NCI-H2081 (cell line): Measurements from ENCODE around the gene KPNB1.

Experiments used
- DNase-seq, 2 experiments: peaks; one replicate each; lab custom pipeline; 2025; lab: John Stamatoyannopoulos, UW

KPNB1 gene

DNA sequence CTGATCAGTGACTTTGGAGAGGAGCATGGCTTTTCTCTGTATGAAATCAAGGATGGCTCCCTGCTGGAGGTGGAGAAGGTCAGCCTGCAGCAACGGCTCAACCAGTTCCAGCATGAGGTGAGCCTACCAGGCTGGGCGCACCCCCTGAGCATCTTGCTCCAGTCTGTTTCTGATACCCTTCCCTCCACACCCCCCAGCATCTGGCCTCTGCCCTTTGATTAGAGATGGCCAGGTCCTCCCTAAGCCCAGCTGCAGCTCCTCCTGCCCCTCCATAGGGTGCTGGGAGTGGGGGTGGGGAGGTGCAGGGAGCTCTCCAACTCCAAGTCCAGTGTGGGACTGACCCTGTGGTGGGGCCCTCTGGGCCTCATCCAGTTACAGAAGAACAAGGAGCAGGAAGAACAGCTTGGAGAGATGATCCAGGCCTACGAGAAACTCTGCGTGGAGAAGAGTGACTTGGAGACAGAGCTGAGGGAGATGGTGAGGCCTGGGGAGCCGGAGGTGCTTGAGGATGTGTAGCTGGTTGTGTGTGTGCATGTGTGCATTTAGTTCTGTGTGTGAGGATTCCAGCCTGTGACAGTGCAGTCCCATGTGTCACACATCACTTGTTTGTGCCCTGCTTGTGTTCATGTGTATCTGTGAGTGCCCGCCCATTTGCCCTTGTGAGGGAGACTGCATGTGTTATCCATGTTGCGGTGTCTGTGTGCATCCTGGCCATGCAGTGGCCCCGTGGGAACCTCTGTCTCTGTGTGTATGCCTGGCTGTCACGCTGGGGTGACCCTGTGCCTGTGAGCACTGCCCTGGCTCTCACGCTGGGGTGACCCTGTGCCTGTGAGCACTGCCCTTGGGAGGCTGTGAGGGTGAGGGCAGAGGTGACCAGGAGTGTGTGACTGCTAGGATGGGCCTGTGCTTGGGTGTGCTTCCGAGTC, 47.3 kb downstream of the KPNB1 start:
- DNase-seq = no peak

DNA sequence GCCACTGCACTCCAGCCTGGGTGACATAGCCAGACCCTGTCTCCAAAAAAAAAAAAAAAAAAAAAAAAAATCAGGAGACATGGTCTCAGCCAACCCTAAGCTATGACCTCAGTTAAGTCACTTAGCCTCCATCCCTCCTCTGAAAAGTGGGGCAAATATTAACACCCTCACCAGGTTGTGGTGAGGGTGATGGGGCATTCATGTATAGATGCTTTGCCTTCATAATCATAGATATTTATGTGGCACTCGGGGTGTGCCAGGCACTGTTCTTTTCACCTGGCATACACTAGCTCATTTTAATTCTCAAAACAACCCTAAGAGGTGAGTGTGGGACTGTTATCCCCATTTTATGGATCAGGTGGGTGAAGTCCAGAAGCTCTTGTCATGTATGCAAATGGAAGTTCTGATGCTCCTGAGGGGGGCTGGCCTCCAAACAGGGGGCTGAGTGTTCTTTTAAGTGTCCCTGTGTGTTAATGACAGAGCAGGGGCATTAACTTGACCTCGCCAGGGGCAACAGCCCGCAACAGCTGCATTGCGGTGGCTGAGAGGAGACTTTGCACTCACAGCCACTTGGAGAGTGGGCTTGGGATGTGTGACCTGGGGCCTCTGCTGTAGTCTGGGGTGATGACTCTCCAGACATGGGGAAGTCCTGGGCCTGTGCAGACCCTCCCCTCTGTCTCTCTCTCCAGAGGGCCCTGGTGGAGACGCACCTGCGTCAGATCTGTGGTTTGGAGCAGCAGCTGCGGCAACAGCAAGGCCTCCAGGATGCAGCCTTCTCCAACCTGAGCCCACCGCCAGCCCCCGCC, 48.4 kb downstream of the KPNB1 start:
- DNase-seq = no peak

DNA sequence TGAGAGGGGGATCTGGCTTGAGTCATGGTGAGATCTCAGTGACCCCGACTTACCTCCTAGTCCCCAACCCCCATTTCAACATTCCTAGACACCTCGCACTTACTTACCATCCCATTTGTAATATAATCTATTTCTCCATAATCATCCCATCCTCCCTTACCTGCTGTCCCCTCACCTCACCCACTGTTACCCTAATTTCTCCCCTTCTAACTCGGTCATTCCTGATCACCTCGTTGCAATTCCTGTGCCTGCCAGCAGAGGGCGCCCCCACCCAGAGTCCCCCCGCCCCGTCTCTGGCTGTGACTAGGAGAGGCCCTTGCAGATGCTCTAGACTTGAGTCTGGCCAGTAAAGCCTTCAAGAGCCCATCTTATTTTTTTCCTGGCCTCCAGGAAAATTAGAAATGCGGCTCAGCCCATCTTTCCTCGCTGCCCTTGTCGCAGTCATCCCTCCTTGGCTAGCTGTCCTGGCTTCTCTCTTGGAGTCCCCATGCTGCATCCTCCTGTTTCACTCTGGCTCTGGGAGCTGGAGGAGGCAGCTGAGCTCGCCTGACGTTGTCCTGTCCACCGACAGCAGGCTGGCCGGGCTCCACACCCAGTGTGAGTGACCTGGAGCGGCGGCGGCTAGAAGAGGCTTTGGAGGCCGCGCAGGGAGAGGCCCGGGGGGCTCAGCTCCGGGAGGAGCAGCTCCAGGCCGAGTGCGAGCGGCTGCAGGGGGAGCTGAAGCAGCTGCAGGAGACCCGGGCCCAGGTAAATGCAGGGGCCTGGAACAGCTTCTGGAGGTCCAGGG, 49.2 kb downstream of the KPNB1 start:
- DNase-seq = peak; percentile 30 to 50

DNA sequence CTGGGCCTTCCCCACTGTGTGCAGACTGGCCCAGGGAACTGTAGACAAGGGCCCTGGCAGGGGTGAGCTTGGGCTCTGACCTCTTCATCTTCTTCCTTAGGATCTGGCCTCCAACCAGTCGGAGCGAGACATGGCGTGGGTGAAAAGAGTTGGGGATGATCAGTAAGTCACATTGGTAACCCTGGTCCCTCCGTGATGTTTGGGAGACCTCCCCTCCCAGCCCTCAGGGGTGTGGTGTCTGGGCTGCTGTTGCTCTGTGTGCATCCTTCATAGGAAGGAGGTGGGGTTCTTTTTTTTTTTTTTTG, 49.8 kb downstream of the KPNB1 start:
- DNase-seq = no peak

DNA sequence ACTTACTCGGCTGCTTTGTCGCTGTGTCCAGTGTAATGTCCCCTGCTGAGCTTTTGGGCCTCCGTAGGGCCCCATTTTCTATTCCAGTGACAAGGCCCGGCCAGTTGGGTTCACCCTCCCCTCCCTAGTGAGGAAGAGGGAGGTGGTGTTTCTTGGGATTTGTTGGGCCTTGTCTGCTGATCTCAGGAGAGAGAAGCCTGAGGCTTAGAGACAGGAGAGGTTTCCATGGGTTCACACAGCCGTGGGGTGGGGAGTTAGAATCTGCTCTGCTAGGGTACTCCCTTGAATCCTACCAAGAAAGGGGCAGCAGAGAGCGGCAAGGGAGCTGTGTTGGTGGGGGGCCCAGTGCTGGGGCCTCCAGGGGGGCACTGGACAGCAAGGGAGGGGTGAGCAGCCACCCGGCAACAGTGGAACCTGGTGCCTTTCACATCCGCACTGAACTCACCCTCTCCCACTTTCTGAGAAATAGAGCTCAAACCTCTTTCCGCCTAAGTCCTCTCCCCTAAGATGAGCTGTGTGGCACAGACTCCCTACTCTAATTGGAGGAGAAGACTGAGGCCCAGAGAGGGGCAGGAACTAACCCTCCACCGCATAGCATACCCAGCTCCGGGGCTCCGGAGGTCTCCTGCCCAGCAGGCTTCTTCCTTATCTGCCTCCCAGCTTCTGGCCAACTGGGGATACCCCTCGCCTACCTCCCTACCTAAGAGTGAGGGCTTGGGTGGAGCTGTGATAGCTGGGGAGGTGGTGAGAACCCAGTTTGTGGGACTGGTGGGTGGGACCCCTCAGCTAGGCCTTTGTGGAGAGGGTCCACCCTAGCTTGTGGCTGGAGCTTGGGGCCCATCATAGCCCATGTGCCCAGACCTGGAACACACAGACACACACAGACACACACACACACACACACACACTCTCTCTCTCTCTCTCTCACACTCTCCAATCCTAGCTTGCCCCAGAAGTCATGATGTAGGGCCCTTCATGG, 51.0 kb downstream of the KPNB1 start:
- DNase-seq = no peak

DNA sequence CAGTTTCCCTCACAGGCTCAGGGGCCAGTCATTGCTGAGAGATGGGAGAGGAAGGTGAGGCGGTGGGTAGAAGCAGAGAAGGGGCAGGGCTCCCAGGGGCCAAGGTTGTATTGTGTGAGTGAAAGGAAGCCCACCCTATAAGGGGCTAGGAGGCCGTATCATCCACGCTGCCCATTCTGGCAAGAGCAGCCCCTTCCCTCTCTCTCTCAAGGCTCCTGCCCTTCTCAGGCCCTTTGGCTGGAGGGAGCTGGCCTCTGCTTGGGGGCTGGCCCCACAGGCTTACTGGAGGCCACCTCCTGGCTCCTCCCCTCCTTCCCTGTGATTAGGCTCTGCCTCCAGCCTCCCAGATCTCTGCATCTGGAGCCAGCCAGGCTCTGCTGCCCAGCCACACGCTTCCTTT, 51.9 kb downstream of the KPNB1 start:
- no peak for DNase-seq

DNA sequence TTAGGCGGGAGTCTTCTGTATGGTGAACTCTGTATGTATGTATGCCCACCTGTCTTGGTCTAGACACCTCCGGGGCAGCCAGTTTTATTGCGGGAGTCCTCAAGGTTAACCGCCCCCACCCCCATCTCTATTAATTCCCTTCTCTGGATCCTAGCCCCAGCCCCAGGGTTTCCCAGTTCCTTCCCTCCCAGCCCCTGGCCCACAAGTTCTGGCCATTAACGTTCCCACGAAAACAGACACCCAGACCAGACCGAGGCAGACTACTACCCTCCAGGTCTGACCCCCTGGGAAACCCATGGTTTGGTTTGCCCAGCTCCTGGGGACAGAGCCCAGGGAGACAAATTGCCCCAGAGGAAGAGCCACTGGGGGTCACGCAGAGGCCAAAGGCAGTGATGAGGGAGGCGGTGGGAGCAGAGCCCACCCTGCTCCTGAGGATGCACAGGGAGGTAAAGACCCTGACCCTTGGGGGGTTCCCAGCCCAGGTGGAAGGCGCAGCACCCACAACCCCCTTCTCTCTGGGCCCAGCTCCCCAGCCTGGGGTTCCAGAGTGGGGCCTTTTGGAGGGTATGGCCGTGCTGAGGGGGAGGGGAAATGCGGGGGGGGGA, 52.8 kb downstream of the KPNB1 start:
- DNase-seq = no peak

DNA sequence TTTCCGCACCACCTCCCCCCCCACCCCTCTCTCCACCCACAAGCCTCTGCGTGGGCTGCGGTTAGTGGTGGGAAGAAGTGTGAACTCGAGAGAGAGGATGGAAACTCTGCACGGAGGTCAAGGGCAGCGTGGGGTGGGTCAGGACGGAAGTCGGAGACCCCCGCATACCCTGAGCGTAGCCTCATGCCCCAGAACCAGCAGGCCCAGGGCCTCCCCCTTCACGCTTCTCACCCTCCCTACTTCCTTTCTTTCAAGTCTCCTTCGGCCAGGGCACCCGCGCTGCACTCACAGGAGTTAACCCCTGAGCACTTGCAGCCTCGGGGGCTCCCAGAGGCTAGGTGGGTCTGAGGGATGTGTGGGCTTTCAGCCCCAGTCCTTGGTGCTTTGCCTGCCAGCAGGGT, 53.5 kb downstream of the KPNB1 start:
- no peak for DNase-seq

DNA sequence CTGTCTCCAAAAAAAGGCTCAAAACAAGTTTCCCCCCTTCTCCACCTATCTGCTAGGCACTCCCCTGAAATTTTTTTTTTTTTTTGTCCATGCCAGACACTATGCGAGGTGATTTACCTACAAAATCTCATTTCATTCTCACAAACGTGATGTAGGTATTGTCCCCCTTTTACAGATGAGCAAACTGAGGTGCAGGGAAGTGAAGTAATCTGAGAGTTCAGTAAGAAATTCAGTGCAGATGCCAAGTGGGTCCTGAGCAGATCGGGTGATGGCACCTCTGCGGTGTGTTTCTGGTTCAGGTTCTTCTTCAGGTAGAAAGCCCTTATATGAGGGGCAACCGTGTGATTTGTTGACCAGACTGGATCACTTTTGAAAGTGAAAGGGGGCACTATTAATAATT, 54.0 kb downstream of the KPNB1 start:
- DNase-seq = no peak

DNA sequence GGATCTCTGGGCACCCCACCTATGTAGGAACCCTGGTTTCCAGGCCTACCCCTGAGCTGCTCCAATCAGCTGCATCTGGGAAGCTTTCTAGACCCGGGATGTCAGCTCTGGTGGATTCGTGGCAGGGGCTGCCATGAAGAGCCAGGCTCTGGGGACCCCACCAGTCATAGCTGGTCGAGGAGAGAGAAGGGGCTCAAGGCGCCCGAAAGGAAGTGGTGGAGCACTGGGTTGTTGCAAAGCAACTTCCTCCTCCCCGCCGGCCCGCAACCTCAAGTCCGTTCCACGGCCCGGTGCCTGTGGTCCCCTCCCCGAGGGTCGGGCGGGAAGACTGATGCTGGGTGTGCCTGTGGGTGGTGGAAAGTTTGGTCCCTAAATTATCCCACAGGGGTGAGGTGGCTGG, 54.4 kb downstream of the KPNB1 start:
- DNase-seq = no peak

DNA sequence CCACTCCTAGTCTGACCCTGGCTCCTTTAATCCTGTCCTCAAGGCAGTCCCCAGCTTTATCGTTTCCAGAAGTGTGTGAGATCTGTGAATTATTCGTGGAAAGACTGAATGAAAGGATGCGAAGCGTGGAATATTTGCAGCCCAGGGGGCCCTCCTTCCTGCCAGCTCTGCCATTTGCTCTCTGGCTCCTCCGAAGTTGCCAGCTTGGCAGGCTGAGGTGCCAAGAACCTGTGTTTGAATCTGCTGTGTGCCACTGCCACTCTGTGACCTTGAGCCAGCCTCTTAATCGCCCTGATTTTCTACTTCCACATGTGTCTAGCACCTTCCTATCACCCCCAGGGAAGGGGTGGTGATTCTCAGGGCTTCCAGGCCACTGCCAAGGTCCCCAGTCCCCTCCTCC, 55.0 kb downstream of the KPNB1 start:
- DNase-seq = no peak

DNA sequence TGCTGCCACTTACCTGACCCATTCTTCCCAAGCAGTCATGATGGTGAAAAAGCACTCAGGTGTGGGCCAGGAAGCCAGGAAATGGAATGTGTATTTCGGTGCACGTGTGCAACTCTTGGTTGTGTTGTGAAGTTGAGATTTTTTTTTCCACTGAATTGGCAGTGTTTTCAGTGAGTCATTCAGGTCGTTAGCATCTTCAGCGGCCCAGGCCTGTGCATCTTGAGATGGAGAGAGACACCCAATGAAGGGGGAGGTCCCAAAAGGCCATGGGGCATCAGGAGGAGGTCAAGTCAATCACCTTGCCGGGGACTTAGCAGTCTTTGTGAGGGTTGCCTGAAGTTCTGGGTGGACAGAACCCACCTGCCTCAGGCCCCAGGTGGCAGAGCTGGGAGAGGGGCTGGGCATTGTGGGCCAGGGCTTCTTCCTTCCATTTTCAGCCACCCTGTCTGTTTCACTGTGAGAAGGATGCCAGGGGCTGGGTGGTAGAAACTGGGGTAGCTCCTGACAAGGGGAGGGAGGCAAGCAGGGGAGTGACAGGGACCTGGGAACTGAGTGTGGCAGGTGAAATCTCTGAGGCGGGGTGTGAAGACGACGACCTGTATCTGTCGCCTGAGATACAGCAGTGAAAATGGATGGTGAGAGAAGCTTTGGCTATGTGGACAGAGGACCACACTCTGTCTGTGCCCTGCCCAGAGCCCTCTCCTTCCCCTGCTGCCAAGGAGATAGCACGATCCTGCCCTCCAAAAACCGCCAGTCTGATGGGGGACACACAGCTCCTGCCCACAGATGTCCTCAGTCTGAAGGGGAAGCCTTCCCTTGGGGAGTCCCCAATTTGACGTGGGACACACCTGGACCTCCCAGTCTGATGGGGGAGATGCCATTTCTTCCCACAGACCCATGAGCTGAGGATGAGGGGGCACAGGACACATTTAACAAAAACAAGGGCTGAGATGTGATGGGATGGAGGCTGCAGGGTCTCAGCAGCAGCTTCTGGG, 56.1 kb downstream of the KPNB1 start:
- no peak for DNase-seq

DNA sequence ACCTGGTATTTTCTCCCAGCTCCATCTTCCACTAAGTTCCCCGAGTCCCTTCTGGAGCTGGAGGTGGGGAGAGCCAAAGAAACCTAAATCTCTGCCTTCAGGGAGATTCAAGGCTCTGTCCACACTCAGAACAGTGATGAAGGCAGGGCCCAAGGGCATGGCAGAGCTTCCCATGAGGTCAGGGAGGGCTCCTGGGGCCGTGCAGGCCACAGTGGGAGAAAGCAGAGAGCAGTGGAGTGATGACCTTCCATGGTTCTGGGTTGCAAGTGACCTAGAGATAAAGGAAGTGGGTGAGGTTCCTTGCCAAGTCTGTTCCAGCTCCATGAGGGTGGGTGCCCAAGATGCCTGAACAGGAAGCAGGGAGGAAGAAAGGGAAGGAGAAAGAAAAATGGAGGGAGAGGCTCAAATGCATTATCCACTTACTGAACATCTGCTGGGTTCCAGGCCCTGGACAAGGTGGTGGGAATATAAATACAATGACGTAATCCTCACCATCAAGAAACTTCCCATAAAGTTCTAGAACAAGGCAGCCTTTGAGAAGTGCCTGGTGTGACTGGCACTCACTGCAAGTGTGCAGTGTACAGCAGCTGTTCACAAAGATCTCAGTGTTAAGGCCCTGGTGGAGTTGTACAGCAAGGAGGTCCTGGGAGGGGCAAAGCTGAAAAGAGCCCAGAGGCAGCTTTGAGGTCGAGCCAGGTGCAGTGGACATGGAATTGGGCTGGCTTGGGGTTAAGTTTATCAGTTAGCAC, 57.5 kb downstream of the KPNB1 start:
- no peak for DNase-seq

DNA sequence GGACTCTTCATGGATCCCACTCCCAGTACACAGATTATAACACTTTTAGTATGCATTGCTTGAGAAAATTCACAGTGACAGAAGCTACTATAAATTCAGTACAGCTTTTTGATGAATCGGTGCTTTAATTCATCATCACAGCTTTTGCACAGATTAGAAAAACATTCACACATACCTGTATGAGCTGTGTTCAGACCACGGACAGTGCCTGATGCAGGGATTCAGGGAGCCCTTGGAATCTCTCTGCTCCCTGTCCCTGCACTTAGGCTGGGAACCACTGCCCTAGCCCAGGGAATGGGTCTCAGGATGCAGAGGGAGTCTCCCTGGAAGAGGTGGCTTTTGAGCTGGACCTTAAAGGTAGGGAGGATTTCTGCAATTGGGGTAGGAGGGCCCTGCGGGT, 58.2 kb downstream of the KPNB1 start:
- no peak for DNase-seq

DNA sequence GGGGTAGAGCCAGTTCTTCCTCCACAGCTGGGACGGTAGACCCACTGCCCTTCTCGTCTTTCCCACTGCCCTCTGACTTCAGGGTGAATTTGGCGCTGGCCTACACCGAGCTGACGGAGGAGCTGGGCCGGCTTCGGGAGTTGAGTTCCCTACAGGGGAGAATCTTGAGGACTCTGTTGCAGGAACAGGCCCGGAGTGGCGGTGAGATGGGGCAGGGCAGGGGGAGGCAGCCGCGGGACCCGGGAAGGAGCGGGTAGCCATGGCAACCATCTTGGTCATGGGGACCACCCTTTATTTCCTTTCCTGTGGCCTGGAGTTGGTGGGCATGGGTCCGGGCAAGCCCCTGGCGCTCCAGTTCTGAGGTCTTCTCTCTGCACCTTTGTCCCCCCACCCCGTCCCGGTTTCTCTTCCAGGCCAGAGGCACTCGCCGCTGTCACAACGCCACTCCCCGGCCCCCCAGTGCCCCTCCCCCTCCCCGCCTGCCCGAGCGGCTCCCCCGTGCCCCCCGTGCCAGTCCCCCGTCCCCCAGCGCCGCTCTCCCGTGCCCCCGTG, 58.7 kb downstream of the KPNB1 start:
- no peak for DNase-seq

DNA sequence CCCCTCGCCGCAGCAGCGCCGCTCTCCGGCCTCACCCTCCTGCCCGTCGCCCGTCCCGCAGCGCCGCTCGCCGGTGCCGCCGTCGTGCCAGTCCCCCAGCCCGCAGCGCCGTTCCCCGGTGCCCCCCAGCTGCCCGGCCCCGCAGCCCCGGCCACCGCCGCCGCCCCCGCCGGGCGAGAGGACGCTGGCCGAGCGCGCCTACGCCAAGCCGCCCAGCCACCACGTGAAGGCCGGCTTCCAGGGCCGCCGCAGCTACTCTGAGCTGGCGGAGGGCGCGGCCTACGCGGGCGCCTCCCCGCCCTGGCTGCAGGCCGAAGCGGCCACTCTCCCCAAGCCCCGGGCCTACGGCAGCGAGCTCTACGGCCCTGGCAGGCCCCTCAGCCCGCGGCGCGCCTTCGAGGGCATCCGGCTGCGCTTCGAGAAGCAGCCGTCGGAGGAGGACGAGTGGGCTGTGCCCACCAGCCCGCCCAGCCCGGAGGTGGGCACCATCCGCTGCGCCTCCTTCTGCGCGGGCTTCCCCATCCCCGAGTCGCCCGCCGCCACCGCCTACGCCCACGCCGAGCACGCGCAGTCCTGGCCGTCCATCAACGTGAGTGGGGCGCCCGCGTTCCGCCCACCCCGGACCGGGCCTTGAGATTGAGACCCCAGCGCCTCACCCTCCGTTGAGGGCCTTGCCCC, 59.3 kb downstream of the KPNB1 start:
- no peak for DNase-seq

DNA sequence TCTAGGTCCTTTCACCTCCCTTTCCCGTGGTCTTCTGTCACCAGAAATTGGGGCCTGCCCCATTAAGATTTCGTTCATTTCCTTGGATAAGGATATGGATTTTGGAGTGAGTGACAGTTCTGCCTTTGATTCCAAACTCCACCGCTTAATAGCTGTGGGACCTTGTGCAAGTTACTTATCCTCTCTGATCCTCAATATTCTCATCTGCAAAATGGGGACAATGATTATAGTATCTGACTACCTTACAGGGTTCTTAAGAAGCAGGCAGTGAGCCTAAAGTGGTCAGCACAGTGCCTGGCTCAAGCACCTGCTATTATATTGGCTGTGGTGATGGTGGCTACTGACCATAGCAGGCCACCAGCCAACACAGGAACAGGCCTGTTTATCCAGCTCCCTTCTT, 59.9 kb downstream of the KPNB1 start:
- DNase-seq = no peak
